Retina (tissue), 1 donor: ENCODE results near the gene SFXN3.

Source experiments
- DNase-seq: peaks from one replicate; pipeline ENCODE4 v3.0.0-alpha.2; 2016

Gene SFXN3

DNA sequence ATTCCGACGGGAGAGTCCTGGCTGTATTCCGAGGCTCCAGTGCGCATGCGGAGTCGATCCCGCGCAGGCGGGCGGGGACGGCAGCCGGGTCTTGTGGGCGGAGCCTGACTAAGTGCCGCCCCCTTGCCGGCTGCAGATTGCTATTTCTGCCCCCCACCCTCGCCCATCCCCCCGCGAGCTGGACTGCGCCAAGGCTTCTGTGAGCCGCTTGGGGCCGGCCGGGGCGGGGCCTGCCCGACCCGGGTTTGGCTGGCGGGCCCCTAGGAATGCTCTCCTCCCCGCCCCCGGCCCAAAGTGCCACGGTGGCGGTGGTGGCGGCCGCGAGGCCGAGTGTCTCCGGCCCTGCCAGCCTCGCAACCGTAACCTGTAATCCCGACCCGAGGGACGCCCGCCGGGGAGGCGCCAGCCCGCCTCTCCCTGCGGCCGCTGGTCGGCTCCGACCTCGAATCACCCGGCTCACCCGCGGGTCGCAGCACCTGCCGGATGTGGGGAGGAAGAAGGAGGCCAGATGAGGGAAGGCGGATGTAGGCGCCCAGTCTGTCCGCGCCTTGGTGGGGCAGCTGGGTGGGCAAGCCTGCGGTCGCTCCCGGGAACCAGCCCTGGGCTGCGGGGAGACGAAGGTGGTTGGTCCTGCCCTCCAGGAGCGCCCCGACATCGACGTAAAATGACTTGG, 30.1 kb downstream of the SFXN3 start:
- peak; percentile 99 for DNase-seq

GRCh38 chr10:101061624-101062231, 30.7 kb downstream of the SFXN3 start, which contains the start of gene KAZALD1:
KAZALD1 (plus strand) TSS chr10:101061989; CDS start chr10:101062593, 604 bp downstream.
- DNase-seq: no peak

GRCh38 chr10:101062232-101063049, 31.4 kb downstream of the SFXN3 start:
- peak; percentile 81 for DNase-seq

DNA sequence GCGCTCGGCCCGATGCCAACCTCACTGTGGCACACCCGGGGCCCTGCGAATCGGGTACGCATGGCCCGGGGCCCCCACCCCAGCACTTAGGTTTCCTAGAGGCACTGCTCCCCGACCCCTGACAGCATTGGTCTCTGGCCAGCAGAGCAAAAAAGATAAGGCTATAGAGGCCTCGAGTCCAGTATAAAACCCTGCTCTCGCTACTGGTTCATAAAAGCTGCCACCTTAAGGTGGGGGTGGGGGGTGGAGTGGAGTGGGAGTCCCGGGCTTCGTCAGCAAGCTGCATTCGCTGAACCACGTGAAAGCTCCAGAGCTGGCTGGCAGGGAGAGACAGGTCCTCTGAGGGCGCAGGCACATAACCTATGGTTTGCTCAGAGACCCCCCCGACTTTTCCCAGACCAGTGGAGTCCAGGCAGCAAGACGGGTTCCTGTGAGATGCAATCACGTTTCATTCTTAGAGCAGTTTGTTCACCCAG, 32.1 kb downstream of the SFXN3 start:
- no peak for DNase-seq

GRCh38 chr10:101063548-101064414, 32.7 kb downstream of the SFXN3 start:
- no peak for DNase-seq

GRCh38 chr10:101064415-101065030, 33.5 kb downstream of the SFXN3 start:
- no peak for DNase-seq

DNA sequence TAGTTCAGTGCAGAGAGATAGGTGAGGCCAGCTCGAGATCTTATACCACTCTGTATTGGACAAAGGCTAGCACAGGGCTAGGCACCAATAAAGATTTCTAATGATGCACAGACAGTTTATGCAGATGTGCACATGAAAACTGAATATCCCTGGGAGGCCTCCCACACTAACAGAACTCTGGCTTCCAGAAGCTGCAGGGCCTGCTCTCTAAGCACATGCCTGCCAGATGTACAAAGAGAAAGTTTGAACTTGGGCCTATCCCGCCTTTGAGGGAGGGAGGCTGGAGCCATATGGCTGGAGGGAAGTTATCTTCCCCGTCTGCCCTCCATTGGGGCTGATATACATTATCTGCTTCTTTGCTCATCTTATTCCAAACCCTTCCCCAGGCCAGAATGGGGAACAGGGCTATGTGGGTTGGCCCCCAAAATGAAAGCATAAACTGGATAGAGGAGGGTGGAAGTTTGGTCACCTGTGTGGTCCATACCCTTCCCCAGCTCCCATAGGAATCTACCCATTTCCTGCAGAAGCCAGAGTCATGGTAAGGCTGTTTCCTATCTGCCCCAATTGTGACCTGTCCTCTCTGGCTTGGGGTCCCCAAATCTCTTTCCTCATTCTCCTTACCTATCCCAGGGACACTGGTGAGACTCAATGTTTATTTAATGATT, 34.6 kb downstream of the SFXN3 start:
- DNase-seq: no peak

DNA sequence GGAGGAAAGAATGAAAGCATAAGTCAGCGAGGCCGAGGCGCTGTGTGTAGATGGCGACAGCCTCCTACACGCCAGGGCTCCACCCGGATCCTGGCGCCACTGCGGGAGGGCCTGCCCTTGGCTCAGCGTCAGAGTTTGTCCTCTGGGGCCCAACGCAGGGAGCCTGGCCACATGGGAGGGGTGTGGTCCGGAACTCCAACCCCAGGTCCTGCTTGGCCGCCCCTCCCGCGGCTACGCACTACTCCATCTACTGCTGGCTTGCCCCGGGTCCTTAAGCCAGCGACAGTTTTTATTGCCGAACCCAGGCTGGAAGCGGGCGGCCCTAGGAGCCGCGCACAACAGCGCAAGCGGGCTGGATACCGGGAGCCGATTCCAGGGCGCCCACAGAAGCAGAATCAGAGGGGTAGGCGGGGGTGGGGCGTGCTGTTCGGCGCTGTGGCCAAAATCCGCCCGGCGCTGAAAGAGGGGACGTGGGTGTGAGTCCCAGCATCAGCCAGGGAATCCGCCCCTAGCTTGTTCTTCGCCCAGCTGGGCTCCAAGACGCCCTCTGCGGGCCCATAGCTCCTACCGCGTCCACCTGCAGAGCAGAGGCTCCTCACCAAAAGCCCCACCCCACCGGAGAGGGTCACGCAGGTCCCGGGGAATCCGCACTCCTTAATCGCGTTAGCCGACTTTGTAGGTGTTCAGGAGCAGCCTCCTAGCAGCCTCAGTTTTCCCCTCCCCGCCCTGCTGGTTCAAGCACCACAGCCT, 35.3 kb downstream of the SFXN3 start:
- DNase-seq: peak; percentile 73

- DNase-seq: no peak
Observed at GRCh38 chr10:101066896-101067355, 35.9 kb downstream of the SFXN3 start.

GRCh38 chr10:101067356-101068083, 36.5 kb downstream of the SFXN3 start:
- peak; percentile 84 for DNase-seq

DNA sequence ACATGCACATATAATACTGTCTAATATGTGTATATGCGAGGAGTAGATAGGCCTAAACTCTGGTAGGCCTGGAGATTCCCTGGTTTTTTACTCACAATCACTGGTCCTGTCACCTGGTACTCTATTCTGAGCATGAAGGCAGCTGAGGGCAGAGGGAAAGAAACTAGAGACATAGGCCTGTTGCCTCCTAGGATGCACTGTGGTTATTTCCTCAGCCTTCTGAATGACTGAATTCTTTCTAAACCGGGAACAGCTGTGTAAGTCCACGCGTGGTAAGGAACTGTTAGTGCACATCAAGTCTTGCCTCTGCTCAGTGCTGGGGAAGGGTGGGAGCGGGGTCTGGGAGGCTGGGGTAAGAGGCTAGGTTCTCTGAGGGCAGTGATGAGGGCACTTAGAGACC, 38.4 kb downstream of the SFXN3 start:
- no peak for DNase-seq

- no peak for DNase-seq
Observed at GRCh38 chr10:101070098-101070497, 39.1 kb downstream of the SFXN3 start.

- DNase-seq: no peak
Observed at GRCh38 chr10:101071267-101071884, 40.3 kb downstream of the SFXN3 start.

DNA sequence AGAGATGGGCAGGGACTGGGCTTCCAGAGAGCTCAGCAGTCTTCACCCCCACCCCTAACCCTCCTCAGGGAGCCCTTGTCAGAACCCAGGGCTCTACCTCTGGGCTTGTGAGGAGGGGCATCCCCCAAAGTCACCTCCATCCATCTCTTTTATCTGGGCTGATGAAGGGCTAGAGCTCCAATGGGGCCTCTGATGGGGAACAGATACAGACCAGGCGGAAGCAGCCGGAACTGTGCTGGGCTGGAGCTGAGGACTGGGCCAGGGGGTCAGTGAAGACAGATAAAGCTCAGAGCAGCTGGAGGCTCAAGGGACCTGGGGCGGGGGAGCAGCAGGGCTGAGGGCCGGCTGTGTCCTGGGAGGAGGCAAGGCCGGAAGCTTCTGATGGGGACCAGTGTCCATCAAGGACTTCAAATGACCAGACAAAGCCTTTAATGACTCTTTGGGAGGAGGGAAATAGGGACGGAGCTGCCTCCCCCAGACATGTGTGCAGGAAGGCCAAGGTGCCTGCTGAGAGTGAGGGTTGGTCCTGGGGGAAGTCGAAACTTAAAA, 40.9 kb downstream of the SFXN3 start:
- no peak for DNase-seq

- DNase-seq: no peak
Observed at GRCh38 chr10:101072923-101073322, 41.9 kb downstream of the SFXN3 start.

DNA sequence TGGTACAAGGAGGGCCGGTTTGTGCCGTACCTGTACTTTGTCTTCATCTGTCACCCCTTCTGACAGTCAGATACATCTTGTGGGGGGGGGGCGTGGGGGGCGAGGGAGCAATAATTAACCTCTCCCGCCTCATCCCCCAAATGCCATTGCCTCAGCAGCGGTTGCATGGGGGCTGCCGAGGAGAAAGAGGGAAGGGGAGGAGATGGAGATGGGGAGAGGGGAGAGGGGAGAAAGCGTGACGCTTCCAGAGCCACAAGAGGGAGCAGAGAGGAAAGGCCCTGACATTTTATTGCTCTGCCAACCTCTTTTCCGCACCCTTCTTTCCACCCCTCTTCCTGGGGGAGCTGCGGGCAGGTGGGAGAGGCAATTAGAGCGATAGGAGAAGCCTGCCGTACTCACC, 42.6 kb downstream of the SFXN3 start:
- DNase-seq: no peak

DNA sequence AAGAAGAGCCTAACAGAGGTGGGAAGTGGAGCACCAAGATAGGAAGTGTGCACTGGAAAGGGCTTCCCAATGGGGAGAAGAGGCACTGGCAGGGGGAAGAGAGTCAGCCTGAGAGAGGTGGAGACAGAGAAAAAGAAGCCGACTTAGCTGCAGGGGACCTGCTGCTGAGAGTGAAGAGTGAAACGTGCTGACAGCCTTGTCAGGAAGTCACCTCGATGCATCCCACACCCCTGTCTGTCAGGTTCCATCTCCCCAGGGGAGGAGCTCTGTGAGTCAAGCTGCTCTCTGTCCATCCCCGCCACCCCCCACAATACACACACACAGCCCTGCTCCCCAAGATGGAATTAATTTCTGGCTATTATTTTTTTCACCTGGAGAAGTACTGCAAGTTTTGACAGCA, 44.7 kb downstream of the SFXN3 start:
- no peak for DNase-seq

- no peak for DNase-seq
Observed at GRCh38 chr10:101076630-101077029, 45.6 kb downstream of the SFXN3 start.

- no peak for DNase-seq
Observed at GRCh38 chr10:101079874-101080273, 48.8 kb downstream of the SFXN3 start.
